ENCODE measurements around the gene RPRD2.

GRCh38 chr1:150466964-150467363 is 103.0 kb downstream of the RPRD2 start:
- TF ChIP-seq CTCF (IDR thresholded peaks at IDR 0.05): no peak
- no peak for TF ChIP-seq POLR2AphosphoS5 (IDR thresholded peaks at IDR 0.05)
